ENCODE results near the gene TOLLIP.

The TOLLIP gene

GRCh38 chr11:1224491-1225385 lies 84.7 kb downstream of the TOLLIP start:
- FAIRE-seq = no peak
- no peak for DNase-seq (ENCODE audit: insufficient read length, low spot score)
